ENCODE measurements around the gene EYS.
"Not testable (repeated sequence)": the region's sequence is repeated elsewhere in the genome, so short reads cannot be mapped to it uniquely, and the experiment has no call there.

Gene EYS

DNA sequence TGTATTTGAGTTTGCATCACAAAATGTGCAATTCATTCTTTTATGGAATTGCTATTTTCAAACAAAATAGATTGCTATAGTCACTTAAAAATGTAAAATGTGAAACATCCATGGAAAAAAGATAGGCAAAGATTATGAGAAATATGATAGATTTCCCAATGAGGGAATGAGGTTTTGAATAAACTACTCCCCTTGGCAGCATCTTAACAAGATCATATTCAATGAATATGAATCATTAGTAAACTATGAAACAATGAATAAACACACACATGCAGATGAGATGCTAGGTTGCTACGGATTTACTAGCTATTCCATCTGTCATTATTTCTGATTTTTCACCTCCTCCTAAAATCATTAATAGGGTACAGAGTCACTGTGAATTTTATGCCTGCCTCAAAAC is 1669.6 kb downstream of the EYS start:
- Histone ChIP-seq H2AFZ (ENCODE audit: low read depth) (no peak overlapping the region), H3K4me3 (IDR thresholded peaks at IDR 0.05; ENCODE audit: insufficient read depth, low read depth, low read length) (no peak overlapping the region), H3K27me3 (ENCODE audit: insufficient read depth, low read depth) (no peaks in the 10 kb centered on the region), H3K4me1 (ENCODE audit: low read depth, poor library complexity, severe bottlenecking) (no peaks in the 10 kb centered on the region), H3K36me3 (ENCODE audit: insufficient read depth) (no peaks in the 10 kb centered on the region), H3K9ac (no peak overlapping the region), H3K79me2 (ENCODE audit: insufficient read depth, low read depth) (no peaks in the 10 kb centered on the region), H3K27ac (no peak overlapping the region), H3K4me2 (no peak overlapping the region), H4K20me1 (ENCODE audit: insufficient read depth) (no peaks in the 10 kb centered on the region)
- TF ChIP-seq, protein P1, sequence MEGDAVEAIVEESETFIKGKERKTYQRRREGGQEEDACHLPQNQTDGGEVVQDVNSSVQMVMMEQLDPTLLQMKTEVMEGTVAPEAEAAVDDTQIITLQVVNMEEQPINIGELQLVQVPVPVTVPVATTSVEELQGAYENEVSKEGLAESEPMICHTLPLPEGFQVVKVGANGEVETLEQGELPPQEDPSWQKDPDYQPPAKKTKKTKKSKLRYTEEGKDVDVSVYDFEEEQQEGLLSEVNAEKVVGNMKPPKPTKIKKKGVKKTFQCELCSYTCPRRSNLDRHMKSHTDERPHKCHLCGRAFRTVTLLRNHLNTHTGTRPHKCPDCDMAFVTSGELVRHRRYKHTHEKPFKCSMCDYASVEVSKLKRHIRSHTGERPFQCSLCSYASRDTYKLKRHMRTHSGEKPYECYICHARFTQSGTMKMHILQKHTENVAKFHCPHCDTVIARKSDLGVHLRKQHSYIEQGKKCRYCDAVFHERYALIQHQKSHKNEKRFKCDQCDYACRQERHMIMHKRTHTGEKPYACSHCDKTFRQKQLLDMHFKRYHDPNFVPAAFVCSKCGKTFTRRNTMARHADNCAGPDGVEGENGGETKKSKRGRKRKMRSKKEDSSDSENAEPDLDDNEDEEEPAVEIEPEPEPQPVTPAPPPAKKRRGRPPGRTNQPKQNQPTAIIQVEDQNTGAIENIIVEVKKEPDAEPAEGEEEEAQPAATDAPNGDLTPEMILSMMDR (conservative IDR thresholded peaks at IDR 0.05; ENCODE audit: low read depth, low read length) = no peak

- Histone ChIP-seq H3K4me3 (IDR thresholded peaks at IDR 0.05; ENCODE audit: insufficient read depth, low read depth, low read length) (no peak overlapping the region), H4K20me1 (ENCODE audit: insufficient read depth) (no peaks in the 10 kb centered on the region), H3K4me1 (ENCODE audit: low read depth, poor library complexity, severe bottlenecking) (no peaks in the 10 kb centered on the region), H3K9ac (no peak overlapping the region), H2AFZ (ENCODE audit: low read depth) (no peak overlapping the region), H3K79me2 (ENCODE audit: insufficient read depth, low read depth) (no peaks in the 10 kb centered on the region), H3K4me2 (no peak overlapping the region), H3K27ac (no peak overlapping the region), H3K36me3 (ENCODE audit: insufficient read depth) (no peaks in the 10 kb centered on the region), H3K27me3 (ENCODE audit: insufficient read depth, low read depth) (no peaks in the 10 kb centered on the region)
- TF ChIP-seq, protein P1 (conservative IDR thresholded peaks at IDR 0.05; ENCODE audit: low read depth, low read length) = no peak
These were observed 1671.9 kb downstream of the EYS start for GRCh38 chr6:64034910-64035655.

- Histone ChIP-seq H3K79me2 (ENCODE audit: insufficient read depth, low read depth) (no peaks in the 10 kb centered on the region), H3K27ac (no peak overlapping the region), H2AFZ (ENCODE audit: low read depth) (no peak overlapping the region), H3K4me2 (no peak overlapping the region), H3K4me1 (ENCODE audit: low read depth, poor library complexity, severe bottlenecking) (no peaks in the 10 kb centered on the region), H3K9ac (no peak overlapping the region), H3K27me3 (ENCODE audit: insufficient read depth, low read depth) (no peaks in the 10 kb centered on the region), H3K36me3 (ENCODE audit: insufficient read depth) (no peaks in the 10 kb centered on the region), H3K4me3 (IDR thresholded peaks at IDR 0.05; ENCODE audit: insufficient read depth, low read depth, low read length) (no peak overlapping the region), H4K20me1 (ENCODE audit: insufficient read depth) (no peaks in the 10 kb centered on the region)
- TF ChIP-seq, protein P1 (conservative IDR thresholded peaks at IDR 0.05; ENCODE audit: low read depth, low read length) = no peak
These were observed 1672.7 kb downstream of the EYS start for GRCh38 chr6:64034291-64034690.

DNA sequence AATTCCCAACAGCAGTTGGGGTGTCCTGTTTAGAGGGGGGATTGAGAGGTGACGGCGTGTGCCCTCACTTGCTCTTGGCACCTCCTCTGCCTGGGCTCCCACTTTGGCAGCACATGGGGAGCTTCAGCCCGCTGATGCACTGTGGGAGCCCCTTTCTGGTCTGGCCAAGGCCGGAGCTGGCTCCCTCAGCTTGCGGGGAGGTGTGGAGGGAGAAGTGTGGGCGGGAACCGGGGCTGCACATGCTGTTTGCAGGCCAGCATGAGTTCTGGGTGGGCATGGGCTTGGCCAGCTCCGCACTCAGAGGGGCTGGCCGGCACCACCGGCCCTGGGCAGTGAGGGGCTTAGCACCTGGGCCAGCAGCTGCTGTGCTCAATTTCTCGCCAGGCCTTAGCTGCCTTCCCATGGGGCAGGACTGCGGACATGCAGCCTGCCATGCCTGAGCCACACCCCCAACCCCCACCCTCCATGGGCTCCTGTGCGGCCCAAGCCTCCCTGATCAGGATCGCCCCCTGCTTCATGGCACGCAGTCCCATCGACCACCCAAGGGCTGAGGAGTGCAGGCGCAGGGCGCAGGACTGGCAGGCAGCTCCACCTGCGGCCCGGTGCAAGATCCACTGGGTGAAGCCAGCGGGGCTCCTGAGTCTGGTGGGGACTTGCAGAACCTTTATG is 1675.9 kb downstream of the EYS start:
- H2AFZ ChIP-seq (ENCODE audit: low read depth); H3K27ac ChIP-seq; H4K20me1 ChIP-seq (ENCODE audit: insufficient read depth); H3K4me3 ChIP-seq (IDR thresholded peaks at IDR 0.05; ENCODE audit: insufficient read depth, low read depth, low read length); H3K9ac ChIP-seq; H3K4me1 ChIP-seq (ENCODE audit: low read depth, poor library complexity, severe bottlenecking); H3K4me2 ChIP-seq; H3K36me3 ChIP-seq (ENCODE audit: insufficient read depth); H3K27me3 ChIP-seq (ENCODE audit: insufficient read depth, low read depth); H3K79me2 ChIP-seq (ENCODE audit: insufficient read depth, low read depth): not testable (repeated sequence)

GRCh38 chr6:64023693-64024092 is 1683.3 kb downstream of the EYS start:
- no peak overlapping the region for H2AFZ ChIP-seq (ENCODE audit: low read depth)
- H3K27me3 ChIP-seq (ENCODE audit: insufficient read depth, low read depth) = no peaks in the 10 kb centered on the region
- H3K27ac ChIP-seq = no peak overlapping the region
- no peak overlapping the region for H3K4me2 ChIP-seq
- H3K79me2 ChIP-seq (ENCODE audit: insufficient read depth, low read depth) = no peaks in the 10 kb centered on the region
- H4K20me1 ChIP-seq (ENCODE audit: insufficient read depth) = no peaks in the 10 kb centered on the region
- H3K4me3 ChIP-seq (IDR thresholded peaks at IDR 0.05; ENCODE audit: insufficient read depth, low read depth, low read length) = no peak overlapping the region
- TF ChIP-seq, protein P1 (conservative IDR thresholded peaks at IDR 0.05; ENCODE audit: low read depth, low read length) = no peak
- no peak overlapping the region for H3K9ac ChIP-seq
- no peaks in the 10 kb centered on the region for H3K36me3 ChIP-seq (ENCODE audit: insufficient read depth)
- no peaks in the 10 kb centered on the region for H3K4me1 ChIP-seq (ENCODE audit: low read depth, poor library complexity, severe bottlenecking)
